ENCODE data around the gene MOSPD3.

Gene MOSPD3

GRCh38 chr7:100576384-100576993 is 35.9 kb upstream of the MOSPD3 start:
- peaks cover under 1% of the 10 kb centered on the region; the same call in 1 of the 2 replicates for H3K27me3 ChIP-seq (ENCODE audit: insufficient read depth, low read length)
- H3K4me3 ChIP-seq (ENCODE audit: low read length): no peak overlapping the region
- WGBS: 94% methylated on average over 13 of the region's 13 CpGs
- no peak overlapping the region for H3K27ac ChIP-seq (ENCODE audit: low read depth, low read length)
- H3K9ac ChIP-seq (ENCODE audit: low read depth, low read length): no peak overlapping the region
- no peaks in the 10 kb centered on the region for H3K9me3 ChIP-seq (ENCODE audit: insufficient read depth, low read depth, low read length)
- peaks cover 8% of the 10 kb centered on the region for H3K4me1 ChIP-seq (ENCODE audit: insufficient read depth, low read length)
- H3K36me3 ChIP-seq (ENCODE audit: insufficient read depth, low read length): peaks cover 57% of the 10 kb centered on the region

- WGBS: 95% methylated on average over 24 of the region's 24 CpGs
- Histone ChIP-seq H3K27ac (ENCODE audit: low read depth, low read length) (no peak overlapping the region), H3K9ac (ENCODE audit: low read depth, low read length) (no peak overlapping the region), H3K4me3 (ENCODE audit: low read length) (no peak overlapping the region), H3K27me3 (ENCODE audit: insufficient read depth, low read length) (no peaks in the 10 kb centered on the region), H3K9me3 (ENCODE audit: insufficient read depth, low read depth, low read length) (no peaks in the 10 kb centered on the region), H3K36me3 (ENCODE audit: insufficient read depth, low read length) (peaks cover 63% of the 10 kb centered on the region), H3K4me1 (ENCODE audit: insufficient read depth, low read length) (peaks cover 1% of the 10 kb centered on the region)
These were observed 35.2 kb upstream of the MOSPD3 start for GRCh38 chr7:100577103-100577502.

GRCh38 chr7:100577507-100577906 is 34.8 kb upstream of the MOSPD3 start:
- H3K4me1 ChIP-seq (ENCODE audit: insufficient read depth, low read length): no peaks in the 10 kb centered on the region
- H3K27me3 ChIP-seq (ENCODE audit: insufficient read depth, low read length): no peaks in the 10 kb centered on the region
- no peaks in the 10 kb centered on the region for H3K9me3 ChIP-seq (ENCODE audit: insufficient read depth, low read depth, low read length)
- no peak overlapping the region for H3K4me3 ChIP-seq (ENCODE audit: low read length)
- no peak overlapping the region for H3K9ac ChIP-seq (ENCODE audit: low read depth, low read length)
- peaks cover 66% of the 10 kb centered on the region for H3K36me3 ChIP-seq (ENCODE audit: insufficient read depth, low read length)
- no peak overlapping the region for H3K27ac ChIP-seq (ENCODE audit: low read depth, low read length)
- 94% methylated on average over 14 of the region's 14 CpGs for WGBS

GRCh38 chr7:100578246-100579183 is 33.8 kb upstream of the MOSPD3 start:
- Histone ChIP-seq H3K27ac (ENCODE audit: low read depth, low read length) (no peak overlapping the region), H3K9me3 (ENCODE audit: insufficient read depth, low read depth, low read length) (no peaks in the 10 kb centered on the region), H3K4me3 (ENCODE audit: low read length) (no peak overlapping the region), H3K36me3 (ENCODE audit: insufficient read depth, low read length) (peaks cover 67% of the 10 kb centered on the region), H3K4me1 (ENCODE audit: insufficient read depth, low read length) (peaks cover 1% of the 10 kb centered on the region; the same call in 1 of the 2 replicates), H3K9ac (ENCODE audit: low read depth, low read length) (no peak overlapping the region), H3K27me3 (ENCODE audit: insufficient read depth, low read length) (no peaks in the 10 kb centered on the region)
- WGBS: 93% methylated on average over 28 of the region's 28 CpGs

- Histone ChIP-seq H3K9ac (ENCODE audit: low read depth, low read length) (no peak overlapping the region), H3K36me3 (ENCODE audit: insufficient read depth, low read length) (peaks cover 61% of the 10 kb centered on the region), H3K4me1 (ENCODE audit: insufficient read depth, low read length) (peaks cover 14% of the 10 kb centered on the region; the same call in 1 of the 2 replicates), H3K27ac (ENCODE audit: low read depth, low read length) (no peak overlapping the region), H3K27me3 (ENCODE audit: insufficient read depth, low read length) (no peaks in the 10 kb centered on the region), H3K9me3 (ENCODE audit: insufficient read depth, low read depth, low read length) (no peaks in the 10 kb centered on the region), H3K4me3 (ENCODE audit: low read length) (no peak overlapping the region)
- WGBS: 92% methylated on average over 11 of the region's 11 CpGs
These were observed 31.7 kb upstream of the MOSPD3 start for GRCh38 chr7:100580466-100581283.

- H3K4me3 ChIP-seq (ENCODE audit: low read length): no peak overlapping the region
- H3K9ac ChIP-seq (ENCODE audit: low read depth, low read length): no peak overlapping the region
- H3K4me1 ChIP-seq (ENCODE audit: insufficient read depth, low read length): peaks cover 14% of the 10 kb centered on the region; the same call in 1 of the 2 replicates
- no peak overlapping the region for H3K27ac ChIP-seq (ENCODE audit: low read depth, low read length)
- H3K27me3 ChIP-seq (ENCODE audit: insufficient read depth, low read length): no peaks in the 10 kb centered on the region
- no peaks in the 10 kb centered on the region for H3K9me3 ChIP-seq (ENCODE audit: insufficient read depth, low read depth, low read length)
- 96% methylated on average over 20 of the region's 20 CpGs for WGBS
- H3K36me3 ChIP-seq (ENCODE audit: insufficient read depth, low read length): peaks cover 48% of the 10 kb centered on the region
These were observed 30.2 kb upstream of the MOSPD3 start for GRCh38 chr7:100582041-100582579.

GRCh38 chr7:100582650-100583049 is 29.7 kb upstream of the MOSPD3 start:
- WGBS: 90% methylated on average over 11 of the region's 11 CpGs
- peaks cover 14% of the 10 kb centered on the region; the same call in 1 of the 2 replicates for H3K4me1 ChIP-seq (ENCODE audit: insufficient read depth, low read length)
- H3K27ac ChIP-seq (ENCODE audit: low read depth, low read length): no peak overlapping the region
- H3K36me3 ChIP-seq (ENCODE audit: insufficient read depth, low read length): peaks cover 46% of the 10 kb centered on the region
- no peak overlapping the region for H3K4me3 ChIP-seq (ENCODE audit: low read length)
- no peaks in the 10 kb centered on the region for H3K9me3 ChIP-seq (ENCODE audit: insufficient read depth, low read depth, low read length)
- no peaks in the 10 kb centered on the region for H3K27me3 ChIP-seq (ENCODE audit: insufficient read depth, low read length)
- H3K9ac ChIP-seq (ENCODE audit: low read depth, low read length): no peak overlapping the region

GRCh38 chr7:100583132-100584053 is 28.9 kb upstream of the MOSPD3 start:
- Histone ChIP-seq H3K9me3 (ENCODE audit: insufficient read depth, low read depth, low read length) (no peaks in the 10 kb centered on the region), H3K9ac (ENCODE audit: low read depth, low read length) (0 out of 2 replicates have a peak overlapping the region, but pooled peaks have one; percentile 13), H3K27me3 (ENCODE audit: insufficient read depth, low read length) (no peaks in the 10 kb centered on the region), H3K4me1 (ENCODE audit: insufficient read depth, low read length) (peaks cover 14% of the 10 kb centered on the region; the same call in 1 of the 2 replicates), H3K36me3 (ENCODE audit: insufficient read depth, low read length) (peaks cover 38% of the 10 kb centered on the region), H3K4me3 (ENCODE audit: low read length) (peak overlapping the region; percentile 28), H3K27ac (ENCODE audit: low read depth, low read length) (peak overlapping the region; percentile 50; the same call in 1 of the 2 replicates)
- WGBS: 56% methylated on average over 23 of the region's 23 CpGs

- Histone ChIP-seq H3K9me3 (ENCODE audit: insufficient read depth, low read depth, low read length) (no peaks in the 10 kb centered on the region), H3K4me1 (ENCODE audit: insufficient read depth, low read length) (peaks cover 15% of the 10 kb centered on the region; the same call in 1 of the 2 replicates), H3K27ac (ENCODE audit: low read depth, low read length) (peak overlapping the region; percentile 95; the same call in 1 of the 2 replicates), H3K27me3 (ENCODE audit: insufficient read depth, low read length) (no peaks in the 10 kb centered on the region), H3K9ac (ENCODE audit: low read depth, low read length) (0 out of 2 replicates have a peak overlapping the region, but pooled peaks have one; percentile 90), H3K36me3 (ENCODE audit: insufficient read depth, low read length) (peaks cover 31% of the 10 kb centered on the region), H3K4me3 (ENCODE audit: low read length) (peak overlapping the region; percentile 84)
- 25% methylated on average over 12 of the region's 15 CpGs for WGBS
These were observed 28.2 kb upstream of the MOSPD3 start for GRCh38 chr7:100584054-100584682.

Data from HUES64 (cell line).